Peyer's patch (tissue), 4 donors: Measurements from ENCODE around the gene HS6ST3. TPM values are rescaled to one million over a fixed set of nuclear protein-coding genes. Genes with fewer than 3 reads are reported as not detected.

Source experiments
- DNase-seq, 3 donors: peaks; one replicate each; pipeline ENCODE4 v3.0.0-alpha.2; 2017 to 2019
- H3K27ac ChIP-seq, 4 donors: fragments of 200-600 bp; sonication (generic); one replicate each; pipeline ENCODE4 v1.5.1; 2016 to 2019
- H3K27me3 ChIP-seq, 2 donors: fragments of 200-600 bp; sonication (generic); one replicate each; pipeline ENCODE4 v1.5.1; 2019
- H3K36me3 ChIP-seq, 3 donors: fragments of 200-600 bp; sonication (generic); one replicate each; pipeline ENCODE4 v1.5.1; 2016 to 2019
- H3K4me1 ChIP-seq, 4 donors: fragments of 200-600 bp; sonication (generic); one replicate each; pipeline ENCODE4 v1.5.1; 2016 to 2019
- H3K4me3 ChIP-seq, 4 donors: fragments of 200-600 bp; sonication (generic); 1 replicate in 3 of 4; 2 replicates in 1 of 4; pipeline ENCODE4 v1.5.1; 2016 to 2019; ENCODE audit warnings: mild to moderate bottlenecking in 1 of 4
- H3K9me3 ChIP-seq, 4 donors: fragments of 200-600 bp; sonication (generic); one replicate each; pipeline ENCODE4 v1.5.1; 2016 to 2019; ENCODE audit warnings: mild to moderate bottlenecking in 1 of 4
- CTCF ChIP-seq, 6 experiments: fragments of 450-650 bp in 4 of 6; fragments of 200-600 bp in 2 of 6; sonication (generic) in 1 of 6; IDR thresholded peaks; one replicate each; pipeline ENCODE4 v1.5.1; 2017 to 2019; ENCODE audit warnings: antibody characterized with exemption in 6 of 6, mild to moderate bottlenecking in 3 of 6, moderate library complexity in 1 of 6
- POLR2A ChIP-seq, 2 donors: fragments of 450-650 bp; IDR thresholded peaks; one replicate each; pipeline ENCODE4 v1.5.1; 2017; ENCODE audit warnings: antibody characterized with exemption in 2 of 2, mild to moderate bottlenecking in 2 of 2, moderate library complexity in 2 of 2
- total RNA-seq, 4 donors: library from RNA; depleted of rRNA; stranded (reverse); fragments of >200 nt; gene quantifications; one replicate each; pipeline ENCODE4 v1.1.0, GENCODE V29; 2016

The HS6ST3 gene
- total RNA-seq, 4 donors from 2014 or later = 0.09 TPM; not detected in 3

GRCh38 chr13:96072392-96072791, 17.5 kb upstream of the HS6ST3 start:
- Histone ChIP-seq H3K4me3 (no peak overlapping the region), H3K4me1 (no peaks in the 10 kb centered on the region), H3K27me3 (no peaks in the 10 kb centered on the region), H3K9me3 (no peaks in the 10 kb centered on the region), H3K27ac (no peak overlapping the region), H3K36me3 (no peaks in the 10 kb centered on the region)
- TF ChIP-seq POLR2A (IDR thresholded peaks at IDR 0.05) (no peak), CTCF (IDR thresholded peaks at IDR 0.05) (no peak)
- DNase-seq = no peak

GRCh38 chr13:96075953-96076543, 13.9 kb upstream of the HS6ST3 start:
- H3K27me3 ChIP-seq = no peaks in the 10 kb centered on the region
- peak in 5 of 6 experiments; percentile 15 to 41 (median 29) for TF ChIP-seq CTCF (IDR thresholded peaks at IDR 0.05)
- no peak for TF ChIP-seq POLR2A (IDR thresholded peaks at IDR 0.05)
- H3K36me3 ChIP-seq = no peaks in the 10 kb centered on the region
- H3K4me1 ChIP-seq = no peaks in the 10 kb centered on the region
- no peak overlapping the region for H3K27ac ChIP-seq
- DNase-seq = no peak
- no peak overlapping the region for H3K4me3 ChIP-seq
- H3K9me3 ChIP-seq = no peaks in the 10 kb centered on the region

GRCh38 chr13:96080676-96081075, 9.2 kb upstream of the HS6ST3 start:
- Histone ChIP-seq H3K27ac (no peak overlapping the region), H3K9me3 (no peaks in the 10 kb centered on the region), H3K4me1 (no peaks in the 10 kb centered on the region), H3K27me3 (no peaks in the 10 kb centered on the region), H3K36me3 (no peaks in the 10 kb centered on the region), H3K4me3 (no peak overlapping the region)
- DNase-seq = no peak
- TF ChIP-seq POLR2A (IDR thresholded peaks at IDR 0.05) = no peak
- TF ChIP-seq CTCF (IDR thresholded peaks at IDR 0.05) = no peak

GRCh38 chr13:96081888-96082287, 8.0 kb upstream of the HS6ST3 start:
- H3K36me3 ChIP-seq = no peaks in the 10 kb centered on the region
- no peaks in the 10 kb centered on the region for H3K27me3 ChIP-seq
- no peaks in the 10 kb centered on the region for H3K9me3 ChIP-seq
- TF ChIP-seq CTCF (IDR thresholded peaks at IDR 0.05) (no peak), POLR2A (IDR thresholded peaks at IDR 0.05) (no peak)
- H3K4me3 ChIP-seq = no peak overlapping the region
- DNase-seq = no peak
- no peaks in the 10 kb centered on the region for H3K4me1 ChIP-seq
- no peak overlapping the region for H3K27ac ChIP-seq

DNA sequence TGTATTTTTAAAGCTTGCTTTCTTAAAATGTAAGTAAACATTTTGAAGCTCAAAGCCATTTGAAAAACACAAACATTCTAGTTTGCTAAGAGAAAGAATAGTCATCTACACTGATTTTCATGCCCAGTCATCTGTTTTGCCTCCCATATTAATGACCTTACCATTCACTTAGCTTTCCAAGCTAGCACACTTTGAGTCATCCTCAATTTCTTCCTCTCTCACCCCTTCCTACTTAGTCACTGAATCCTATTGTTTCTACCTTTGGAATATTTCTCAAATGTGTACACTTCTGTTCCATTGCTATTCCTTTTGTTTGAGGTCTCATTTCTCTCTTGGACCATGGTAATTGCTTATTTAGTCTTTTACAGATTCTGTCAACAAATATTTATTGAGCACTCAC, 7.3 kb upstream of the HS6ST3 start:
- H3K4me1 ChIP-seq = no peaks in the 10 kb centered on the region
- H3K27ac ChIP-seq = no peak overlapping the region
- DNase-seq = no peak
- H3K9me3 ChIP-seq = no peaks in the 10 kb centered on the region
- H3K27me3 ChIP-seq = no peaks in the 10 kb centered on the region
- H3K4me3 ChIP-seq = no peak overlapping the region
- H3K36me3 ChIP-seq = no peaks in the 10 kb centered on the region
- TF ChIP-seq CTCF (IDR thresholded peaks at IDR 0.05) = no peak

DNA sequence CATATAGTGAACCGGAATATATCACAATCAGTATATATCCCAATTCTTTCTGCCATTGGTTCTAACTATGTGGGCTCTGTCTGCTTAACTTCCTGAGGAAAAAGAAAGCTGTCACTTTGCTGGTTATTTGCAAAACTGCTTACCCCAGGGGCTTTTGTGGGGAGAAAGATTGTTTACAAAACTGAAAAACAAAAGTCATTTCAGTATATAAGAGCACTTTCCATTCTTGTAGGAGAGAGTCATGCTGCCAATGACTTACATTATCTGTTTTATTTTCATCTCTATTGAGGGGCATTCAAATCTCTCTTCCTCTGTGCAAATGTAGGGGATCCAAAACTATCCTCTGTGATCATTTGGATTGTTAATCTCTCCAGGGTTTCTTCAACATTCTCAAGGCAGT, 3.2 kb upstream of the HS6ST3 start:
- H3K4me1 ChIP-seq = peaks cover 0 to 13% (median 0%) of the 10 kb centered on the region in 4 donors
- H3K36me3 ChIP-seq = no peaks in the 10 kb centered on the region
- H3K27ac ChIP-seq = no peak overlapping the region
- no peak overlapping the region for H3K4me3 ChIP-seq
- TF ChIP-seq CTCF (IDR thresholded peaks at IDR 0.05) (no peak), POLR2A (IDR thresholded peaks at IDR 0.05) (no peak)
- DNase-seq = no peak
- no peaks in the 10 kb centered on the region for H3K9me3 ChIP-seq
- H3K27me3 ChIP-seq = peaks cover 0 to 9% of the 10 kb centered on the region in 2 donors
